ENCODE data around the gene POLQ.
"Not testable (repeated sequence)": the region's sequence is repeated elsewhere in the genome, so short reads cannot be mapped to it uniquely, and the experiment has no call there.

The POLQ gene

DNA sequence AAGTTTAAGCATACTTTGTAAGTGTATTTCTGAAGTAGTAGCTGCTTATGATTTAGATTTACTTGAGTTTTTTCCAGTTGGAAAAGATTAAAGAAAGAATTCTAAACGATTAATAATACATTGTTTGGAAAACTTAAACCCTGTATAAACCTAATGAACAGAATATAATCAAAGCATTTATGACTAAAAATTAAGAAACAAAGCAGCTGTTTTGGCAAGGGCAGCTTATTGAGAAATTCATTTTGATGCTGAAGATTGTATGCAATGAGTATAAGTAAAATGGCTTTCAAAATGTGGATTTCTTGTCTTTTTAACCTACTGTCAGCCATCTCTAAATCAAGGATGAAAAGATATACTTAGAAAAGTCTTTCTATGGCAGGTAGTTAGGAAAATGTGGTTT lies 140.2 kb downstream of the POLQ start:
- H3K4me3 ChIP-seq (replicated peaks; ENCODE audit: low read depth, low read length), result no peak overlapping the region
- no peak for DNase-seq (ENCODE audit: extremely low read depth, low read depth)
- TF ChIP-seq, protein P1, sequence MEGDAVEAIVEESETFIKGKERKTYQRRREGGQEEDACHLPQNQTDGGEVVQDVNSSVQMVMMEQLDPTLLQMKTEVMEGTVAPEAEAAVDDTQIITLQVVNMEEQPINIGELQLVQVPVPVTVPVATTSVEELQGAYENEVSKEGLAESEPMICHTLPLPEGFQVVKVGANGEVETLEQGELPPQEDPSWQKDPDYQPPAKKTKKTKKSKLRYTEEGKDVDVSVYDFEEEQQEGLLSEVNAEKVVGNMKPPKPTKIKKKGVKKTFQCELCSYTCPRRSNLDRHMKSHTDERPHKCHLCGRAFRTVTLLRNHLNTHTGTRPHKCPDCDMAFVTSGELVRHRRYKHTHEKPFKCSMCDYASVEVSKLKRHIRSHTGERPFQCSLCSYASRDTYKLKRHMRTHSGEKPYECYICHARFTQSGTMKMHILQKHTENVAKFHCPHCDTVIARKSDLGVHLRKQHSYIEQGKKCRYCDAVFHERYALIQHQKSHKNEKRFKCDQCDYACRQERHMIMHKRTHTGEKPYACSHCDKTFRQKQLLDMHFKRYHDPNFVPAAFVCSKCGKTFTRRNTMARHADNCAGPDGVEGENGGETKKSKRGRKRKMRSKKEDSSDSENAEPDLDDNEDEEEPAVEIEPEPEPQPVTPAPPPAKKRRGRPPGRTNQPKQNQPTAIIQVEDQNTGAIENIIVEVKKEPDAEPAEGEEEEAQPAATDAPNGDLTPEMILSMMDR (IDR thresholded peaks at IDR 0.05; ENCODE audit: low read depth, low read length, missing control alignments), result no peak

GRCh38 chr3:121399820-121400219 lies 146.0 kb downstream of the POLQ start:
- H3K4me3 ChIP-seq (replicated peaks; ENCODE audit: low read depth, low read length), result no peak overlapping the region
- DNase-seq (ENCODE audit: extremely low read depth, low read depth), result no peak
- TF ChIP-seq, protein P1 (IDR thresholded peaks at IDR 0.05; ENCODE audit: low read depth, low read length, missing control alignments), result no peak

- not testable (repeated sequence) for DNase-seq (ENCODE audit: extremely low read depth, low read depth)
Measured at GRCh38 chr3:121398051-121398450, 147.7 kb downstream of the POLQ start.

DNA sequence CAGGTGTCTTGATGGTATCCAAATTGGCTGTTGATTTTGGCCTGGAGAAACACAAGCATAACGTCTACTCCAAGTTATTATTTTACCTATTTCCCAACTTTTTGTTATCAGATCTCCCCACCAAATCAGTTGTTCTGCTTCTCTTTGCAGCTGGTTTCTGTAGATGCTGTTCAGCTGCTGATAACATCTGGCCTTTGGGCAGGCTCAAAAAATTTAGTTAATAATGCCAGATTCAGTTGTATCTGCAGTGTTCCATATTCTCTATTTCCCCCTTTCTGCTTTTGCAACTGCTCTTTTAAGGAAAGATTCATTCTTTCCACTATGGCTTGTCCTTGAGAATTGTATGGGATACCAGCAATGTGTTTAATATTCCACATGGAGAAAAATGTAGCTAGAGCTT lies 149.8 kb downstream of the POLQ start:
- H3K4me3 ChIP-seq (replicated peaks; ENCODE audit: low read depth, low read length); DNase-seq (ENCODE audit: extremely low read depth, low read depth): not testable (repeated sequence)

More at GRCh38 chr3:121398051-121398450, 147.7 kb downstream of the POLQ start:
- H3K4me3 ChIP-seq (replicated peaks; ENCODE audit: low read depth, low read length), result not testable (repeated sequence)

DNA sequence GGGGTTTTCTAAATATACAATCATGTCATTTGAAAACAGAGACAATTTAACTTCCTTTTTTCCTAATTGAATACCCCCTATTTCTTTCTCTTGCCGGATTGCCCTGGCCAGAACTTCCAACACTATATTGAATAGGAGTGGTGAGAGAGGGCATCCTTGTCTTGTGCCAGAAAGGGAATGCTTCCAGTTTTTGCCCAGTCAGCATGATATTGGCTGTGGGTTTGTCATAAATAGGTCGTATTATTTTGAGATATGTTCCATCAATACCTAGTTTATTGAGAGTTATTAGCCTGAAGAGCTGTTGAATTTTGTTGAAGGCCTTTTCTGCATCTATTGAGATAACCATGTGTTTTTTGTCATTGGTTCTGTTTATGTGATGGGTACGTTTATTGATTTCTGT lies 157.5 kb downstream of the POLQ start:
- H3K4me3 ChIP-seq (replicated peaks; ENCODE audit: low read depth, low read length); DNase-seq (ENCODE audit: extremely low read depth, low read depth): not testable (repeated sequence)
